Body of pancreas (tissue), 4 donors: ENCODE measurements around the gene IQCN. TPM values are rescaled to one million over a fixed set of nuclear protein-coding genes. Genes with fewer than 3 reads are reported as not detected.

Experiments used
- ATAC-seq: fragments of 150-250 bp; one replicate; pipeline ENCODE4 v1.9.1; 2016
- DNase-seq, 4 donors: peaks; one replicate each; pipeline ENCODE4 v3.0.0-alpha.2; 2019
- H3K27ac ChIP-seq, 4 donors: fragments of 200-600 bp; sonication (generic); 1 replicate in 3 of 4; 2 replicates in 1 of 4; pipeline versions ENCODE4 v1.5.1 to v1.6.1; 2016 to 2019; ENCODE audit warnings: mild to moderate bottlenecking in 1 of 4, mixed read lengths in 1 of 4, moderate library complexity in 1 of 4
- H3K27me3 ChIP-seq, 2 donors: fragments of 200-600 bp; sonication (generic); one replicate each; pipeline ENCODE4 v1.6.0; 2016; ENCODE audit warnings: mild to moderate bottlenecking in 1 of 2
- H3K36me3 ChIP-seq, 2 donors: fragments of 200-600 bp; sonication (generic); replicated peaks in 1 of 2; 2 replicates each; pipeline ENCODE4 v1.5.1; 2016; ENCODE audit warnings: low read depth in 2 of 2; ENCODE audit not compliant: insufficient read depth in 1 of 2
- H3K4me1 ChIP-seq: fragments of 200-600 bp; sonication (generic); one replicate; pipeline ENCODE4 v1.6.0; 2016
- H3K4me3 ChIP-seq, 2 donors: fragments of 200-600 bp; sonication (generic); 1 replicate in 1 of 2; 2 replicates in 1 of 2; pipeline ENCODE4 v1.5.1; 2016 to 2019
- H3K9me3 ChIP-seq, 3 donors: fragments of 200-600 bp; sonication (generic); 1 replicate in 2 of 3; 2 replicates in 1 of 3; pipeline ENCODE4 v1.5.1; 2016
- POLR2A ChIP-seq, 3 donors: fragments of 450-650 bp; IDR thresholded peaks; one replicate each; pipeline ENCODE4 v1.6.1; 2016; ENCODE audit warnings: antibody characterized with exemption in 3 of 3, mild to moderate bottlenecking in 2 of 3
- WGBS, 2 donors: methylation state at CpG; one replicate each; pipeline ENCODE4 v1.1.5; 2017; 5-methylcytosine and 5-hydroxymethylcytosine counted together
- intact Hi-C: fragments of 100-400 bp; cut with DNase I; formaldehyde crosslinking; loops from one replicate; pipeline ENCODE4 v1.15.1; 2023
- total RNA-seq, 2 donors: library from RNA; depleted of rRNA; stranded (reverse); fragments of >200 nt; gene quantifications; one replicate each; pipeline ENCODE4 v1.1.0, GENCODE V29; 2016
- TF ChIP-seq, protein P1 (sequence below), 7 experiments: fragments of 450-650 bp in 4 of 7; fragments of 200-600 bp in 3 of 7; sonication (generic) in 3 of 7; IDR thresholded peaks; one replicate each; pipeline ENCODE4 v1.5.1; 2016 to 2019; ENCODE audit warnings: antibody characterized with exemption in 7 of 7

Gene IQCN
- total RNA-seq, 2 donors from 2014 or later = 5.6 to 7.0 TPM

- intact Hi-C loops = loop anchor here (5.0 kb wide), 1 partner anchor 41 kb away; no protein-coding TSS in a partner anchor
- ATAC-seq = no peak
- WGBS, 2 donors = 40 to 48% methylated on average over 5 of the region's 5 CpGs
These were observed 20.5 kb downstream of the IQCN start for GRCh38 chr19:18253716-18254115.

GRCh38 chr19:18253130-18253529, 21.1 kb downstream of the IQCN start:
- no peaks in the 10 kb centered on the region for H3K9me3 ChIP-seq
- no peak for ATAC-seq
- no peak for TF ChIP-seq POLR2A (IDR thresholded peaks at IDR 0.05)
- TF ChIP-seq, protein P1, sequence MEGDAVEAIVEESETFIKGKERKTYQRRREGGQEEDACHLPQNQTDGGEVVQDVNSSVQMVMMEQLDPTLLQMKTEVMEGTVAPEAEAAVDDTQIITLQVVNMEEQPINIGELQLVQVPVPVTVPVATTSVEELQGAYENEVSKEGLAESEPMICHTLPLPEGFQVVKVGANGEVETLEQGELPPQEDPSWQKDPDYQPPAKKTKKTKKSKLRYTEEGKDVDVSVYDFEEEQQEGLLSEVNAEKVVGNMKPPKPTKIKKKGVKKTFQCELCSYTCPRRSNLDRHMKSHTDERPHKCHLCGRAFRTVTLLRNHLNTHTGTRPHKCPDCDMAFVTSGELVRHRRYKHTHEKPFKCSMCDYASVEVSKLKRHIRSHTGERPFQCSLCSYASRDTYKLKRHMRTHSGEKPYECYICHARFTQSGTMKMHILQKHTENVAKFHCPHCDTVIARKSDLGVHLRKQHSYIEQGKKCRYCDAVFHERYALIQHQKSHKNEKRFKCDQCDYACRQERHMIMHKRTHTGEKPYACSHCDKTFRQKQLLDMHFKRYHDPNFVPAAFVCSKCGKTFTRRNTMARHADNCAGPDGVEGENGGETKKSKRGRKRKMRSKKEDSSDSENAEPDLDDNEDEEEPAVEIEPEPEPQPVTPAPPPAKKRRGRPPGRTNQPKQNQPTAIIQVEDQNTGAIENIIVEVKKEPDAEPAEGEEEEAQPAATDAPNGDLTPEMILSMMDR (IDR thresholded peaks at IDR 0.05) = no peak
- H3K4me3 ChIP-seq = no peak overlapping the region
- DNase-seq = no peak
- no peak overlapping the region for H3K27ac ChIP-seq
- H3K36me3 ChIP-seq = no peaks in the 10 kb centered on the region
- H3K27me3 ChIP-seq = no peaks in the 10 kb centered on the region
- H3K4me1 ChIP-seq = peaks cover 10% of the 10 kb centered on the region
- intact Hi-C loops = loop anchor here (5.0 kb wide), 1 partner anchor 41 kb away; no protein-coding TSS in a partner anchor
- 65 to 79% methylated on average over 3 to 4 of the region's 4 CpGs for WGBS, 2 donors

More at GRCh38 chr19:18253716-18254115, 20.5 kb downstream of the IQCN start:
- TF ChIP-seq, protein P1 (IDR thresholded peaks at IDR 0.05) = no peak
- no peak for TF ChIP-seq POLR2A (IDR thresholded peaks at IDR 0.05)
- no peaks in the 10 kb centered on the region for H3K36me3 ChIP-seq
- H3K9me3 ChIP-seq = no peaks in the 10 kb centered on the region
- peak in 1 of 4 donors; percentile 18 for DNase-seq
- H3K27ac ChIP-seq = no peak overlapping the region
- no peak overlapping the region for H3K4me3 ChIP-seq
- H3K4me1 ChIP-seq = peaks cover 10% of the 10 kb centered on the region
- H3K27me3 ChIP-seq = no peaks in the 10 kb centered on the region

GRCh38 chr19:18252370-18252717, 21.9 kb downstream of the IQCN start:
- Histone ChIP-seq H3K4me1 (peaks cover 10% of the 10 kb centered on the region), H3K27me3 (no peaks in the 10 kb centered on the region), H3K9me3 (no peaks in the 10 kb centered on the region), H3K4me3 (no peak overlapping the region), H3K27ac (no peak overlapping the region), H3K36me3 (no peaks in the 10 kb centered on the region)
- TF ChIP-seq, protein P1 (IDR thresholded peaks at IDR 0.05) = no peak
- TF ChIP-seq POLR2A (IDR thresholded peaks at IDR 0.05) = no peak
- no peak for ATAC-seq
- intact Hi-C loops = loop anchor here (5.0 kb wide), 1 partner anchor 40 kb away; no protein-coding TSS in a partner anchor
- no peak for DNase-seq
- 59 to 65% methylated on average over 6 to 7 of the region's 7 CpGs for WGBS, 2 donors

DNA sequence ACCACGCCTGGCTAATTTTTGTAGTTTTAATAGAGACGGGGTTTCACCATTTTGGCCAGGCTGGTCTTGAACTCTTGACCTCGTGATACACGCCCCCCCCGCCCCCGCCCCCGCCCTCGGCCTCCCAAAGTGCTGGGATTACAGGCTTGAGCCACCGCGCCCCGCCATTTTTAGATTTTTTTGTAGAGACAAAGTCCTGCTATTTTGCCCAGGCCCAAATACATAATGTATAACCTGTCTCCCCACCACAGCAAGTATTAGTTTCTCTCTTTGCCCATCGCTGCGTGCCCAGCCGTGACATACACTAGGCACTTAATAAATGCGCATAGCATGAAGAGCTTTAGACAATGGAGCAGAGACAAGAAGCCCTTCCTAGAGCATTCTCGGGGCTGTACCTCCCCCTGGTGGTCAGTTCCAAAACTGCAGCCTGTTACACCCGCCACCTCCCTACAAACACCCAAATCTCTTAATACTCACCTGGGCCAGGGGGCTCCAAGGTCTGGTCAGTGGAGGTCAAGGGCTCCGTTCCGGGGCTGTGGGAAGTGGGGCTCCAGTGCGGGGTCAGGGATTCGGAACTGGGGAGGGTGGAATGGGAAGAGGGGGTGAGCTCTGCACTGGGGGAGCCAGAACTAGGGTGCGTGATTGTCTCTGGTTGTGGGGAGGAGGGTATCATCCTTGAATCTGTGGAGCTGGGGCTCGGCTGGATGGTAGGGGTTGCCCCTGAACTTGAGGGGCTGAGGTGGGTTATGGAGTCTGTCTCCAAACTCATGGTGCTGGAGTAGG, 22.5 kb downstream of the IQCN start:
- DNase-seq = peak; percentile 73 to 83 (median 78)
- Histone ChIP-seq H3K27me3 (no peaks in the 10 kb centered on the region), H3K4me1 (peaks cover 10% of the 10 kb centered on the region), H3K27ac (no peak overlapping the region), H3K4me3 (no peak overlapping the region), H3K9me3 (no peaks in the 10 kb centered on the region), H3K36me3 (no peaks in the 10 kb centered on the region)
- peak; percentile 78 for ATAC-seq
- intact Hi-C loops = loop anchor here (5.0 kb wide), 1 partner anchor 39 kb away; no protein-coding TSS in a partner anchor
- WGBS, 2 donors = 15 to 19% methylated on average over 14 to 23 of the region's 23 CpGs
- TF ChIP-seq POLR2A (IDR thresholded peaks at IDR 0.05) = no peak
- TF ChIP-seq, protein P1 (IDR thresholded peaks at IDR 0.05) = peak; percentile 87 to 96 (median 90)
